ENCODE data around the gene RABAC1. TPM values are rescaled to one million over a fixed set of nuclear protein-coding genes. Genes with fewer than 3 reads are reported as not detected.

Gene RABAC1
- total and polyA plus RNA-seq, 2 of the 4 experiments (the other 2 are of a cell fraction) = 117 to 276 TPM

DNA sequence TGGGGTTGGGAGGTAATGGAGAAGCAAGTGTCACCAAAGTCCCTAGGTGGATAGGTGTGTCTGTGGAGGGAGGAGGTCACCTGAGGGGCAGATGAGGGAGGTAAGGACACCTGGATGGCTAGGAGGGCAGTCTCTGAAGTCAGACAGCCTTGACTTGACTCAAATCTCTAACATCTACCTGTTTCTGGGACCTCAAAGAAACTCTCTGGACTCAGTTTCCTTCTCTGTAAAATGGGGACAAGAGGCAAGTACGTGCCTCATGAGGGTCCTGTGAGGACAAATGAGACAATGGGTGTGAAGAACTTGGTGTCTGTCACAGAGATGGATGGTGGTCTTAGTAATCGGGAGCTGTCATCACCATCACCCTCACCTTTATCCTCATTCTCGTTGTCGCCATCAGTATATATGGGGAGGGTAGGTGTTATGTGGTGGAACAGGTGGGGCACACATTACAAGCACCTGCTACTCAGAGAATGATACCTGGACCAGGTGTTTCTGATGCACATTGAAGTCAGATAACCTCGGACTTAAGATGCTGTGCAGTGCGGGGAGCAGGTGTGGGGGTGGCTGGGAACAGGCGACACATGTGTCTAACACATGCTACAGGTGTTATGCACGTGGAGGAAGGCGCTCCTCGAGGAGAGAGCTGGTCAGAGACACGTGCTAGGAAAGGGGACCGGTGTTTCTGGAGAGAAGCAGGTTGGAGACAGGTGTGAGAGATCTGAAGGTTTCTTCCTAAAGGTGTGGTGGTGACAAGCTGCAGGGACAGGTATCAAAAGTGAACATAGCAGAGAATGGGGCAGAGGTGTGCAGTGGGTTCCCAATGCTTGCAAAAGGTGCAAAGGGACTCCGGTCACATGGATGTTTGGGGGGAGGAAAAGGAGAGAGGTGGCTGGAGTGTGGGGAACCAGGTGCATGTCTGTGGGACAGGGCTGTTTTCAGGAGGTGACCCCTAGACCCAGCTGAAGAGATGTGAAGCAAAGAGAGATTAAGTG is 34.7 kb downstream of the RABAC1 start:
- DNase-seq = no peak
- Histone ChIP-seq H2AFZ (replicated peaks; ENCODE audit: low read length, poor library complexity) (no peak overlapping the region), H3K4me1 (ENCODE audit: control insufficient read depth, insufficient read depth, low read length) (peaks cover 5% of the 10 kb centered on the region), H3K4me2 (ENCODE audit: low read depth, low read length) (no peak overlapping the region), H2BK15ac (ENCODE audit: low read depth, low read length) (no peak overlapping the region), H3K23ac (ENCODE audit: low read depth, low read length) (no peak overlapping the region), H3K14ac (replicated peaks; ENCODE audit: low read depth, low read length) (no peak overlapping the region), H3K9me1 (ENCODE audit: insufficient read depth, low read length) (peaks cover 9% of the 10 kb centered on the region), H4K8ac (ENCODE audit: low read depth in 2 of 2, low read length in 2 of 2) (no peak overlapping the region), H3K9me3 (ENCODE audit: control insufficient read depth, insufficient read depth, low read length) (peaks cover 3% of the 10 kb centered on the region; the same call in 1 of the 2 replicates), H3K18ac (ENCODE audit: low read depth, low read length) (no peak overlapping the region), H2BK5ac (ENCODE audit: low read depth, low read length, poor library complexity, severe bottlenecking) (no peak overlapping the region), H2AK5ac (ENCODE audit: low read depth, low read length) (no peak overlapping the region), H3K4me3 (ENCODE audit: insufficient read depth, low read depth, low read length) (no peak overlapping the region), H2BK120ac (ENCODE audit: low read depth, low read length) (no peak overlapping the region), H3K56ac (ENCODE audit: extremely low read depth, insufficient read depth, low read length) (no peak overlapping the region), H4K91ac (ENCODE audit: insufficient read depth, low read depth, low read length) (no peak overlapping the region), H2AK9ac (replicated peaks; ENCODE audit: low read depth, low read length, poor library complexity) (no peak overlapping the region), H2BK20ac (ENCODE audit: low read depth, low read length) (no peak overlapping the region), H3K36me3 (ENCODE audit: control insufficient read depth, insufficient read depth, low read length) (no peaks in the 10 kb centered on the region), H3K4ac (ENCODE audit: low read depth, low read length) (no peak overlapping the region), H3K27ac (ENCODE audit: insufficient read depth, low read length) (no peak overlapping the region), H3K79me1 (ENCODE audit: low read depth in 1 of 2, low read length in 2 of 2) (no peaks in the 10 kb centered on the region), H4K20me1 (ENCODE audit: insufficient read depth, low read length) (peaks cover 33% of the 10 kb centered on the region), H3K9ac (ENCODE audit: low read depth, low read length) (no peak overlapping the region), H3K27me3 (ENCODE audit: control insufficient read depth, insufficient read depth, low read length) (peaks cover 82% of the 10 kb centered on the region), H4K5ac (ENCODE audit: low read depth, low read length) (no peak overlapping the region)
- dilution Hi-C loops (cut with HindIII; ENCODE audit: low sequenced_read_pairs, unreplicated experiment) (no loop called here), intact Hi-C loops (cut with micrococcal nuclease) (no loop called here), in situ Hi-C loops (cut with MboI; ENCODE audit: low sequenced_read_pairs) (no loop called here)
- WGBS, 2 experiments (ENCODE audit: extremely low coverage in 2 of 2, insufficient read length in 1 of 2) = 42% methylated on average over 8 of the region's 13 CpGs; no CpG with 5 or more reads in 1 of the 2 experiments
- no TSS peak for BruUV-seq (replicated peaks)
- ChIA-PET POLR2A (ENCODE audit: unreplicated experiment) (no interaction called here), CTCF (interaction anchor here (1.0 kb wide), 1 partner anchor 110 kb away, joined by 4 read pairs; no protein-coding TSS in a partner anchor)
- TF ChIP-seq, protein P1, sequence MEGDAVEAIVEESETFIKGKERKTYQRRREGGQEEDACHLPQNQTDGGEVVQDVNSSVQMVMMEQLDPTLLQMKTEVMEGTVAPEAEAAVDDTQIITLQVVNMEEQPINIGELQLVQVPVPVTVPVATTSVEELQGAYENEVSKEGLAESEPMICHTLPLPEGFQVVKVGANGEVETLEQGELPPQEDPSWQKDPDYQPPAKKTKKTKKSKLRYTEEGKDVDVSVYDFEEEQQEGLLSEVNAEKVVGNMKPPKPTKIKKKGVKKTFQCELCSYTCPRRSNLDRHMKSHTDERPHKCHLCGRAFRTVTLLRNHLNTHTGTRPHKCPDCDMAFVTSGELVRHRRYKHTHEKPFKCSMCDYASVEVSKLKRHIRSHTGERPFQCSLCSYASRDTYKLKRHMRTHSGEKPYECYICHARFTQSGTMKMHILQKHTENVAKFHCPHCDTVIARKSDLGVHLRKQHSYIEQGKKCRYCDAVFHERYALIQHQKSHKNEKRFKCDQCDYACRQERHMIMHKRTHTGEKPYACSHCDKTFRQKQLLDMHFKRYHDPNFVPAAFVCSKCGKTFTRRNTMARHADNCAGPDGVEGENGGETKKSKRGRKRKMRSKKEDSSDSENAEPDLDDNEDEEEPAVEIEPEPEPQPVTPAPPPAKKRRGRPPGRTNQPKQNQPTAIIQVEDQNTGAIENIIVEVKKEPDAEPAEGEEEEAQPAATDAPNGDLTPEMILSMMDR (conservative IDR thresholded peaks at IDR 0.05; ENCODE audit: low read depth, low read length) = no peak
- TF ChIP-seq CHD1 (IDR thresholded peaks at IDR 0.05; ENCODE audit: low read depth, low read length) (no peak), MAFK (IDR thresholded peaks at IDR 0.05; ENCODE audit: low read depth, low read length) (no peak), CEBPB (IDR thresholded peaks at IDR 0.05; ENCODE audit: low read depth, low read length) (no peak), RCOR1 (IDR thresholded peaks at IDR 0.05; ENCODE audit: insufficient replicate concordance, low read length) (no peak), RFX5 (IDR thresholded peaks at IDR 0.05; ENCODE audit: low read depth, low read length) (no peak), RAD21 (IDR thresholded peaks at IDR 0.05; ENCODE audit: low read length) (no peak), FOS (IDR thresholded peaks at IDR 0.05; ENCODE audit: low read depth, low read length) (no peak), NFE2L2 (IDR thresholded peaks at IDR 0.05; ENCODE audit: low read depth, low read length) (no peak), BHLHE40 (IDR thresholded peaks at IDR 0.05; ENCODE audit: low read depth, low read length) (no peak), MXI1 (IDR thresholded peaks at IDR 0.05; ENCODE audit: borderline replicate concordance, low read depth, low read length) (no peak), MAZ (IDR thresholded peaks at IDR 0.05; ENCODE audit: borderline replicate concordance, low read depth, low read length) (no peak)
- TF ChIP-seq, protein P2, sequence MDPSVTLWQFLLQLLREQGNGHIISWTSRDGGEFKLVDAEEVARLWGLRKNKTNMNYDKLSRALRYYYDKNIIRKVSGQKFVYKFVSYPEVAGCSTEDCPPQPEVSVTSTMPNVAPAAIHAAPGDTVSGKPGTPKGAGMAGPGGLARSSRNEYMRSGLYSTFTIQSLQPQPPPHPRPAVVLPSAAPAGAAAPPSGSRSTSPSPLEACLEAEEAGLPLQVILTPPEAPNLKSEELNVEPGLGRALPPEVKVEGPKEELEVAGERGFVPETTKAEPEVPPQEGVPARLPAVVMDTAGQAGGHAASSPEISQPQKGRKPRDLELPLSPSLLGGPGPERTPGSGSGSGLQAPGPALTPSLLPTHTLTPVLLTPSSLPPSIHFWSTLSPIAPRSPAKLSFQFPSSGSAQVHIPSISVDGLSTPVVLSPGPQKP (IDR thresholded peaks at IDR 0.05; ENCODE audit: borderline replicate concordance, low read depth, low read length) = no peak
- ATAC-seq (ENCODE audit: low read depth) = no peak

All from IMR-90 (cell line).